Stimulated activated CD4-positive, alpha-beta T cell treated with anti-CD3 and anti-CD28 coated beads, Interleukin-1b, Interleukin-23, amount 100 ng/mL, for 24 hours (primary cell): ENCODE measurements around the gene TOP2A.
"Not testable (repeated sequence)": the region's sequence is repeated elsewhere in the genome, so short reads cannot be mapped to it uniquely, and the experiment has no call there.

ENCODE experiments used
- DNase-seq, 4 experiments: peaks; one replicate each; pipeline ENCODE4 v3.0.0-alpha.2; 2020; ENCODE audit warnings: low read depth in 4 of 4, low spot score in 1 of 4

Gene TOP2A

GRCh38 chr17:40432864-40433528 is 15.3 kb upstream of the TOP2A start:
- DNase-seq, result no peak

DNA sequence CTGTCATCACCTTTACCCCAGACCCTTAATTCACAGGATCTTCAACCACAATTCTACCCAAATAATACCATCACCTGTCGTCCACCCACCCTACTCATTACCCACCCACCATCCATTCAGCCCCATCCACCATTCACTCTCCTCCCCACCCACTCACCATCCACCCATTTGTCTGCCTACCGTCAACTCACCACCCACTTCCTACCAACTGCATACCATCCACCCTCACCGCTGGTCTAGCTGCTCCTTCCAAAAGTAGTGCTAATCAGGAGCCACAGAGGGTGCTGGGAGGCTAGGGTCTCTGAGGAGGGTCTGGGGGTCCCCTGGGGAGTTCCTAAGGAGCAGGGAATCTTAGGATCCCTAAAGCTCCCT is 13.5 kb upstream of the TOP2A start:
- no peak for DNase-seq

DNA sequence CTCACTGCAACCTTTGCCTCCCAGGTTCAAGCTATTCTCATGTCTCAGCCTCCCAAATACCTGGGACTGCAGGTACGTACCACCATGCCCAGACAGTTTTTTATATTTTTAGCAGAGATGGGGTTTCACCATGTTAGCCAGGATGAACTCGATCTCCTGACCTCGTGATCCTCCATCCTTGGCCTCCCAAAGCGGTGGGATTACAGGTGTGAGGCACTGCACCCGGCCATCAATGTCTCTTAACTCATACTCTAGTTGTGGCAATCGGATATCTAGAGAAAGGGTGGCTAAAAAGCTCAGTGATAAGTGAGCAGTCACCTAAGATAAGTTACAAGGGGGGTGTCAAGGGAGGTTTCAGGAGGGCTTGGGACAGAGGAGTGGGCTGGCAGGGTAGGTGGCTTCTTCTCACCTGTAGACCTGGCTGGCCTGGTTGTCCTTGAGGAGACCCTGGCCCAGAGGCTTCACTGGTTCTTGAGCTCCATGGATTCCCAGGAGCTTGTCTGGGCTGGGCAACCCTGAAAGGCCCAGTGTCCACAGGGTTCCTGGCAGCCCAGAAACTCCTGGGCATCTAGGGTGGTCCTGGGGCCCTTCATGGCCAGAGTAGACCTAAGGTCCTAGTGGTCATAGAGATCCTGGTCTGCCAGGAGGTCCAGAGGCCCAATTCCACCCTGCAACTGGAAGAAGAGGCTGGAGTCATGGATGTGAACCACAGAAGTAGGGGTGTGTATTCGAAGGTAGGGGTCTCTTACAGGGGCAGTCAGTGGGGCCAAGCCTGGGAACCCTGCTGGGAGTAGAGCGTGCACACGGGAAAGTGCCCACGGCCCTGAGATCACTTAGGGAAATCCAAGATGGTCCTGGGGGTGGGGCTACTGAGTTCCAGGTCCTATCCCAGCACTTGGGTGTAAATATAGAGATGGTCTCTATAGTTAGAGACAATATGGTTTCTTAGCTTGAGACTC is 12.9 kb upstream of the TOP2A start:
- DNase-seq, result no peak

GRCh38 chr17:40427002-40427491 is 9.4 kb upstream of the TOP2A start:
- no peak for DNase-seq

DNA sequence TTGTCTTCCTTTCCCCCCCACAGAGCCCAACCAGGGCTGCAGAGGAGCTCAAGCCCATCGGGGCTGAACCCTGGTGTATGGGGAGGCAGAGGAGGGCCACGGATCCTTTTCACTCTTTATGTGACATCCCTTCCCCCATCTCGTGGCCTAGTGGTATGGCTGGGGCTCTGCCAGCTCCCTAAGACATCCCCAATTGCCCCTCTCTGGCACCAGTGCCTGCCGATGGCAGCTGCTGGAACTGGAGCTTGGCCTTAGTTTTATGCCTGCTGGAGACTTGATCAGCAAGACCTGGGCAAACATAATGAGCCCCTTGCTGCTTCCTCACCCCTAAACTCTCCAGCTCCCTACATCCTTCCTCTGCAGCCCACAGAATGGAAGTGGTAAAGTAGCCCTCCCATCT is 8.0 kb upstream of the TOP2A start:
- no peak for DNase-seq

GRCh38 chr17:40422990-40423633 is 5.4 kb upstream of the TOP2A start:
- DNase-seq, result no peak

DNA sequence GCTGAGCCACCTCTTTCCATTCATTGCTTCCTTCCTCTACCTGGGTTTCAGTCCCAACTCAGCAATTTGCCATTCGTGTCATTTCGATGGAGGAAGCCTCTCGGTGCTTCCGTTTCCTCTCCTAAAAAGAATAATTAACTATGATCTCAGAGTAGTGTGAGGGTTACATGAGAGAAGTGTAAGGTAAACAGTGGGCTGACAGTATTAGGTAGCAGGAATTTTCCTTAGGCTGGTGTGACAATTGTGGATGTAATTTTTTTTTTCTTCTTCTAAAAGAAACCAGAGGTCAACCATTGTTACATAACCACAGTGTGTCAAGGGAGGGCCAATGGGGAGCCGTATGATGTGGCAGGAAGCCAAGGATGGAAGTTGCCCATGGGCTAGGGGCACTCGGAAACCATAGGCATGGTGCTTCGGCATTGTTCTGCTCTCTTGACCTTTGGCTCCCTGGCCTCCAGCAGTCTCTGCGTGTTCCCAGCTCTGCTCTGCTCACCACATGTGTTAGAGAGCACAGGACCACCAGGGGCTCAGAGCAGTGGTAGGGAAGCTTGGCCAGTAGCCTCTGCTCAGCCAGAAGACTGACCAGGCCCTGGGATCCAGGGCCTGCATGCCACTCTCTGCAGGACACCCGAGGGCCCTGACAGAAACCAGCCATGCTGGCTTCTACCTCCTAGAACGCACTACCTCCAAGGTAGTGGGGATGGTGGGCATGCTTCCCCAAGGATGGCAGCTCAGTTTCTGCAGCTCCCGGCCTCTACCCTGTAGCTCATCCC is 2.0 kb upstream of the TOP2A start:
- DNase-seq, result no peak

GRCh38 chr17:40418428-40418706 is 671 bp upstream of the TOP2A start:
- DNase-seq, result no peak

GRCh38 chr17:40417258-40417608 is 463 bp downstream of the TOP2A start:
- DNase-seq, result peak in 2 of 4 experiments; percentile 8 to 12

DNA sequence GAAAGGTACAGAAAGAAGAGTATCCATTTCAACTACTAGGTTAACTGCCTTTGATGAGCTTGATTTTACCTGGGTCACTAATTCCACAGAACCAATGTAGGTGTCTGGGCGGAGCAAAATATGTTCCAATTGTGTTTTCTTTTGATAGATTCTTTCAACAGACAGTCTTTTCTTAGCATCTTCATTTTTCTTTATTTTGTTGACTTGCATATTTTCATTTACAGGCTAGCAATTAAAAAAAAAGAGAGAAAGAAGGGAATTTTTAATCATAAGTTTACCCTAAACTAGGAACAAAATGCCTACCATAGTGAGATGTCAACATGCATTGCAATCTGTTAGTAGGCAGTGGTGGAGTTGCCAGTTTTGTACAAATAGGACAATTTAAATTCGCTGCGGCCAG is 1.0 kb downstream of the TOP2A start:
- no peak for DNase-seq

GRCh38 chr17:40415390-40415789 is 2.3 kb downstream of the TOP2A start:
- no peak for DNase-seq

GRCh38 chr17:40414312-40414711 is 3.4 kb downstream of the TOP2A start:
- DNase-seq, result not testable (repeated sequence)

DNA sequence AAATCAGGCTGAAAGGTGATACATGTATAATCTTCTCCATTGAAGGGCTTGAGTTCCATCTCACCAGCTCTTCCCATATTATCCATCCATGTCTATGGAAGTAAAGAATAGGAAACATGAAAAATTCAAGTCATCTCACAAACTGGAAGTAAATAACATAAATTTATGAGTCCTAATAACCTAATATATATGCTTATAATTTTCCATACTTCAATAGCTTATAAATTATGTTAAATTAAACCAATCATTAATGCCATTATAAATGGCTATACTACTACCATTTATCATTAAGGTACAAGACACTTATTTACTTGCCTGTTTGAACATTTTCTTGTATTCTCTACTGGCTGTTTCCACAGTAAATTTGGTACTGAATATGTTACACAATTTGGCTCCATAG is 4.8 kb downstream of the TOP2A start:
- no peak for DNase-seq

- DNase-seq, result no peak
Measured at GRCh38 chr17:40411821-40412220, 5.9 kb downstream of the TOP2A start.

GRCh38 chr17:40410082-40410481 is 7.6 kb downstream of the TOP2A start:
- DNase-seq, result no peak

DNA sequence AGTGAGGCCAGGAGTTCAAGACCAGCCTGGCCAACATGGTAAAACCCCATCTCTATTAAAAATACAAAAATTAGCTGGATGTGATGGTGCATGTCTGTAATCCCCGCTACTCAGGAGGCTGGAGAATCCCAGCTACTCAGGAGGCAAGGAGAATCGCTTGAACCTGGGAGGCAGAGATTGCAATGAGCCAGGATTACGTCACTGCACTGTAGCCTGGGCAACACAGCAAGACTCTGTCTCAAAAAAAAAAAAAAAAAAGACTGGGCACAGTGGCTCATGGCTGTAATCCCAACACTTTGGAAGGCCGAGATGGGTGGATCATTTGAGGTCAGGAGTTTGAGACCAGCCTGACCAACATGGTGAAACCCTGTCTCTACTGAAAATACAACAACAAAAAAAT is 8.2 kb downstream of the TOP2A start:
- DNase-seq, result not testable (repeated sequence)

DNA sequence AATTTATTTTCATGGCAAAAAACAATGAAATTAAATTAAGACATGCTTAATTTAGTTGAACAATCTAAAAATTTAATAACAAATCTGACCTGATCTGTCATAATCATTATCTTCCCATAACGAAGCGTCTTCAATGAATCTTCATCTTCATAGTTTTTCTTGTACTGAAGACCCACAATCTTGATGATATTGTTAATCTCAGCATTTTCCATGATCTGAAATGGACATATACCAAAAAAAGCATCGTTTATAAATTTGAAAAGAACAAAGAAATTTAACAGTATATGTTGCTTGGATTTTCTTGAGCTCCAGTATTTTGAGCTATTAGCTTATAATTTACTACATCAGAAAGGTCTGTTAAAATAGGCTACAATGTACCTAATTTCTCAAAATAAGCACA is 10.2 kb downstream of the TOP2A start:
- DNase-seq, result no peak

DNA sequence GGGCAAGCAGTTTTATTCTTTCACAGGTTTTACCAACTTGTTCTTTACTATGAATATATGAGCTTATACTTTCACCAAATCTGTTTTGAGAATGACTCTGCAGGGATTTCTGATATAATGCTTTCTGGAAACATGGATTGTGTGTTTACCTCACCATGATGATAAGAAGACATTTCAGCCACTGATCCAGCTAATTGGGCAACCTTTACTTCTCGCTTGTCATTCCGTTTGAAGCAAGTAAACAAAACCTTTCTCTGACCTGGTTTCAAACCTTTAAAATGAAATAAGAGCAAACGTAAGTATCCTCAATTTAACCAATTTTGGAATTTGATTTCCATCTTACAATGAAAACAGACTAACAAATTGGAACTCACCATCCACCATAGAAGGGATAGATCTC is 13.7 kb downstream of the TOP2A start:
- no peak for DNase-seq

- no peak for DNase-seq
Measured at GRCh38 chr17:40402668-40403067, 15.0 kb downstream of the TOP2A start.

DNA sequence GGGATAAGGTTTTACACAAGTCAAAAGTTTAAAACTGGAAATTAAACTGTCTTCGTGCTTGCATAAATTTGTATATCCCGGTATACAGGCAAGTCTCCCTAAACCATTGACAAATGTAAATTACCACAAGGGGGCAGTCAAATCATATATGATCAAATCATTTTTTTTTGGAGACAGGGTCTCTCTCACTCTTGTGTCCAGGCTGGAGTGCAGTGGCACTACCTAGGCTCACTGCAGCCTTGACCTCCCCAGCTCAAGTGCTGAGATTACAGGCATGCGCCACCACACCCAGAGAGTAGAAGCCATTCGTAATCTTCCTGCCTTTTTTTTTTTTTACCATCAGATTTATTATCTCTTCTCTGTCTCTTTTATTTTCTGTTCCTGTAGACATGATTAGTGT is 18.5 kb downstream of the TOP2A start:
- no peak for DNase-seq

DNA sequence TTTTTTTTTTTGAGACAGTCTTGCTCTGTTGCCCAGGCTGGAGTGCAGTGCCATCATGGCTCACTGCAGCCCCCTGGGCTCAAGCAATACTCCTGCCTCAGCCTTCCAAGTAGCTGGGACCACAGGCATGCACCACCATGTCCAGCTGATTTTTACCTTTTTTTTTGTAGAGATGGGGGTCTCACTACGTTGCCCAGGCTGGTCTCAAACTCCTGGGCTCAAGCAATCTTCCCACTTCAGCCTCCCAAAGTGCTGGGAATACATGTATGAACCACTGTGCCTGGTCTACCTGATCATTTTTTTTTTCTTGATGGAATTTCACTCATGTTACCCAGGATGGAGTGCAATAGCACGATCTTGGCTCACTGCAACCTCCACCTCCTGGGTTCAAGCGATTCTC is 31.1 kb downstream of the TOP2A start:
- not testable (repeated sequence) for DNase-seq
